H9 (cell line): ENCODE data around the gene NCAM2. TPM values are rescaled to one million over a fixed set of nuclear protein-coding genes. Genes with fewer than 3 reads are reported as not detected.

Experiments
- DNase-seq: peaks from one replicate; pipeline ENCODE4 v3.0.0-alpha.2; 2017
- H2AFZ ChIP-seq: one replicate; pipeline ENCODE4 v1.6.1; 2013; ENCODE audit warnings: mild to moderate bottlenecking, low read length, control low read depth, moderate library complexity
- H2AK5ac ChIP-seq: 2 replicates; pipeline ENCODE4 v1.6.1; 2013; ENCODE audit warnings: low read length, control low read depth, mixed read lengths; ENCODE audit not compliant: insufficient read length
- H2BK120ac ChIP-seq: one replicate; pipeline ENCODE4 v1.6.1; 2013; ENCODE audit warnings: low read depth, mild to moderate bottlenecking, low read length, control low read depth, inconsistent platforms; ENCODE audit not compliant: poor library complexity, severe bottlenecking
- H2BK12ac ChIP-seq: 2 replicates; pipeline ENCODE4 v1.6.1; 2013; ENCODE audit warnings: low read length, control low read depth, mixed read lengths, low read depth; ENCODE audit not compliant: insufficient read length
- H2BK15ac ChIP-seq: 2 replicates; pipeline ENCODE4 v1.6.1; 2013; ENCODE audit warnings: low read depth, low read length, control low read depth
- H2BK20ac ChIP-seq: one replicate; pipeline ENCODE4 v1.6.1; 2013; ENCODE audit warnings: low read depth, mild to moderate bottlenecking, low read length, control low read depth, inconsistent platforms; ENCODE audit not compliant: poor library complexity, severe bottlenecking
- H2BK5ac ChIP-seq: 2 replicates; pipeline ENCODE4 v1.6.1; 2013; ENCODE audit warnings: low read length, control low read depth, mixed read lengths; ENCODE audit not compliant: insufficient read length
- H3K14ac ChIP-seq: 2 replicates; pipeline ENCODE4 v1.6.1; 2013; ENCODE audit warnings: low read length, control low read depth; ENCODE audit not compliant: insufficient read depth
- H3K18ac ChIP-seq: 2 replicates; pipeline ENCODE4 v1.6.1; 2013; ENCODE audit warnings: low read depth, mild to moderate bottlenecking, mixed read lengths, low read length, control low read depth; ENCODE audit not compliant: insufficient read length
- H3K23ac ChIP-seq: 2 replicates; pipeline ENCODE4 v1.6.1; 2013; ENCODE audit warnings: low read length, control low read depth, mixed read lengths, low read depth; ENCODE audit not compliant: insufficient read length
- H3K23me2 ChIP-seq: 2 replicates; pipeline ENCODE4 v1.6.1; 2013; ENCODE audit warnings: low read depth, mild to moderate bottlenecking, mixed read lengths, low read length, control low read depth; ENCODE audit not compliant: insufficient read length, poor library complexity, severe bottlenecking
- H3K27ac ChIP-seq: 2 replicates; pipeline ENCODE4 v1.5.1; 2013; ENCODE audit warnings: low read length, control low read depth, mixed read lengths, low read depth; ENCODE audit not compliant: insufficient read length
- H3K27me3 ChIP-seq: 2 replicates; pipeline ENCODE4 v1.6.1; 2013; ENCODE audit warnings: low read length, control low read depth, inconsistent platforms; ENCODE audit not compliant: insufficient read depth
- H3K4ac ChIP-seq: 2 replicates; pipeline ENCODE4 v1.6.1; 2013; ENCODE audit warnings: low read depth, mild to moderate bottlenecking, control low read depth, inconsistent platforms, low read length, moderate library complexity
- H3K4me1 ChIP-seq: 2 replicates; pipeline ENCODE4 v1.6.1; 2013; ENCODE audit warnings: low read length, control low read depth, inconsistent platforms; ENCODE audit not compliant: insufficient read depth
- H3K4me2 ChIP-seq: 2 replicates; pipeline ENCODE4 v1.6.1; 2013; ENCODE audit warnings: low read length, control low read depth, mixed read lengths; ENCODE audit not compliant: insufficient read length, insufficient read depth
- H3K56ac ChIP-seq: 2 replicates; pipeline ENCODE4 v1.6.1; 2013; ENCODE audit warnings: low read depth, mild to moderate bottlenecking, mixed read lengths, low read length, control low read depth; ENCODE audit not compliant: insufficient read length
- H3K79me1 ChIP-seq: 2 replicates; pipeline ENCODE4 v1.6.1; 2013; ENCODE audit warnings: low read depth, mild to moderate bottlenecking, moderate library complexity, low read length, control low read depth, inconsistent platforms; ENCODE audit not compliant: insufficient read depth, poor library complexity, severe bottlenecking
- H3K79me2 ChIP-seq: 2 replicates; pipeline ENCODE4 v1.6.1; 2013; ENCODE audit warnings: low read length, control low read depth, inconsistent platforms; ENCODE audit not compliant: insufficient read depth
- H3K9ac ChIP-seq: 2 replicates; pipeline ENCODE4 v1.6.1; 2013; ENCODE audit warnings: low read length, control low read depth, mixed read lengths; ENCODE audit not compliant: insufficient read length; ENCODE audit errors: extremely low read depth
- H3K9me3 ChIP-seq: one replicate; pipeline ENCODE4 v1.6.1; 2013; ENCODE audit warnings: low read depth, low read length, inconsistent platforms; ENCODE audit not compliant: control insufficient read depth
- H3T11ph ChIP-seq: one replicate; pipeline ENCODE4 v1.6.1; 2013; ENCODE audit warnings: mild to moderate bottlenecking, low read length, control low read depth, inconsistent platforms
- H4K20me1 ChIP-seq: one replicate; pipeline ENCODE4 v1.6.1; 2013; ENCODE audit not compliant: control insufficient read depth, insufficient read length, insufficient read depth
- H4K5ac ChIP-seq: 2 replicates; pipeline ENCODE4 v1.6.1; 2013; ENCODE audit warnings: low read depth, mild to moderate bottlenecking, mixed read lengths, low read length, control low read depth; ENCODE audit not compliant: insufficient read length
- H4K8ac ChIP-seq: replicated peaks from 2 replicates; pipeline ENCODE4 v1.6.1; 2013; ENCODE audit warnings: low read length, control low read depth, mixed read lengths, low read depth; ENCODE audit not compliant: insufficient read length
- H4K91ac ChIP-seq: 2 replicates; pipeline ENCODE4 v1.6.1; 2013; ENCODE audit warnings: low read depth, mild to moderate bottlenecking, moderate library complexity, mixed read lengths, low read length, control low read depth; ENCODE audit not compliant: insufficient read length
- H3K27ac Mint-ChIP-seq, 3 experiments: 2 replicates in 2 of 3; 3 replicates in 1 of 3; pipeline ENCODE4 v1.8.0; 2020 to 2021; ENCODE audit warnings: mixed read lengths in 3 of 3, mild to moderate bottlenecking in 1 of 3, moderate library complexity in 1 of 3
- H3K27me3 Mint-ChIP-seq: 2 replicates; pipeline ENCODE4 v1.8.0; 2021; ENCODE audit warnings: low read depth, mild to moderate bottlenecking, moderate library complexity, mixed read lengths
- H3K36me3 Mint-ChIP-seq, 3 experiments: 2 replicates in 2 of 3; 3 replicates in 1 of 3; pipeline ENCODE4 v1.8.0; 2020 to 2021; ENCODE audit warnings: low read depth in 3 of 3, mixed read lengths in 3 of 3; ENCODE audit not compliant: insufficient read depth in 1 of 3
- H3K4me1 Mint-ChIP-seq, 2 experiments: 2 replicates each; pipeline ENCODE4 v1.8.0; 2020; ENCODE audit warnings: mixed read lengths in 2 of 2
- H3K4me3 Mint-ChIP-seq, 2 experiments: 2 replicates in 1 of 2; 3 replicates in 1 of 2; pipeline ENCODE4 v1.8.0; 2020 to 2021; ENCODE audit warnings: mild to moderate bottlenecking in 2 of 2, mixed read lengths in 2 of 2, moderate library complexity in 1 of 2
- H3K9me3 Mint-ChIP-seq, 2 experiments: 2 replicates in 1 of 2; 3 replicates in 1 of 2; pipeline ENCODE4 v1.8.0; 2020; ENCODE audit warnings: mild to moderate bottlenecking in 2 of 2, mixed read lengths in 2 of 2, moderate library complexity in 1 of 2
- WGBS: extraction: QIAGEN DNeasy Blood & Tissue Kit; methylation state at CpG from one replicate; pipeline ENCODE4 v1.1.7; 2013; ENCODE audit warnings: missing lambda C conversion rate, low lambda C conversion rate, mixed read lengths; ENCODE audit not compliant: insufficient read length; ENCODE audit errors: extremely low coverage; 5-methylcytosine and 5-hydroxymethylcytosine counted together
- total RNA-seq: library from RNA; stranded (reverse); gene quantifications from 2 replicates; pipeline ENCODE4 v1.2.1, GENCODE V29; 2021
- TF ChIP-seq, protein P1 (sequence below): fragments of 200-600 bp; sonication (generic); conservative IDR thresholded peaks from 3 replicates; pipeline ENCODE4 v1.8.0; 2021; ENCODE audit warnings: antibody characterized with exemption, mild to moderate bottlenecking

The NCAM2 gene
- total RNA-seq, 1 experiment from 2014 or later = 2.2 TPM

DNA sequence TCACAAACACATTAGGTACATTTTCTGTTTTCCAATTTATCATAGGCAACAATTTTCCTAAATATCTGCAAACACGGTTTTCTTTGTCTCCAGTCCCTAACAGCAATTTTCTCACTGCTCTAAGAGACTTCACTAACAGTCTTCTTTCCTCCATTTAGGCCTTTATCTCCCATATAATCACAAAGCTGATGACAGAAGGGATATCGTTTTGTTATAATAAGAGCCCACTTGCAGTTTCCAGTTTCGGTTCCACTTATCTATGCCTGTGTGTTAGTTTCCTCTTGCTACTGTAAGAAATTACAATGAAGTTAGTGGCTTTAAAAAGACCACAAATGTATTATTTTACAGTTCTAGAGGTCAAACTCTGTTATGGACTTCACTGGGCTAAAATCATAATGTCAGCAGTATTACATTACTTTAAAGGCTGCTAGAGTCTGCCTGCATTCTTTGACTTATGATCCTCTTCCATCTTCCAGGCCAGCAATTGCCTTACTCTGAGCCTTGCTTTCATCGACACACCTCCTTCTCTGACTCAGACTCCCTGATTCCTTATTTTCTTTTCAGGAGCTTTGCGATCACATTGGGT lies 549.3 kb downstream of the NCAM2 start:
- no peak overlapping the region for H2BK15ac ChIP-seq
- no peak overlapping the region for H3K18ac ChIP-seq
- no peak overlapping the region for H3K4me2 ChIP-seq
- no peak overlapping the region for H3T11ph ChIP-seq
- Mint-ChIP-seq H3K4me3 (no peak overlapping the region), H3K27me3 (no peaks in the 10 kb centered on the region), H3K36me3 (no peaks in the 10 kb centered on the region), H3K27ac (no peak overlapping the region), H3K4me1 (no peaks in the 10 kb centered on the region), H3K9me3 (no peaks in the 10 kb centered on the region)
- no CpG with 5 or more reads among the region's 5 CpGs for WGBS
- no peaks in the 10 kb centered on the region for H3K4me1 ChIP-seq
- no peak overlapping the region for H2BK12ac ChIP-seq
- no peaks in the 10 kb centered on the region for H3K9me3 ChIP-seq
- H2BK20ac ChIP-seq = no peak overlapping the region
- H3K23me2 ChIP-seq = no peaks in the 10 kb centered on the region
- no peaks in the 10 kb centered on the region for H3K79me2 ChIP-seq
- H3K79me1 ChIP-seq = no peaks in the 10 kb centered on the region
- H2AK5ac ChIP-seq = no peak overlapping the region
- TF ChIP-seq, protein P1, sequence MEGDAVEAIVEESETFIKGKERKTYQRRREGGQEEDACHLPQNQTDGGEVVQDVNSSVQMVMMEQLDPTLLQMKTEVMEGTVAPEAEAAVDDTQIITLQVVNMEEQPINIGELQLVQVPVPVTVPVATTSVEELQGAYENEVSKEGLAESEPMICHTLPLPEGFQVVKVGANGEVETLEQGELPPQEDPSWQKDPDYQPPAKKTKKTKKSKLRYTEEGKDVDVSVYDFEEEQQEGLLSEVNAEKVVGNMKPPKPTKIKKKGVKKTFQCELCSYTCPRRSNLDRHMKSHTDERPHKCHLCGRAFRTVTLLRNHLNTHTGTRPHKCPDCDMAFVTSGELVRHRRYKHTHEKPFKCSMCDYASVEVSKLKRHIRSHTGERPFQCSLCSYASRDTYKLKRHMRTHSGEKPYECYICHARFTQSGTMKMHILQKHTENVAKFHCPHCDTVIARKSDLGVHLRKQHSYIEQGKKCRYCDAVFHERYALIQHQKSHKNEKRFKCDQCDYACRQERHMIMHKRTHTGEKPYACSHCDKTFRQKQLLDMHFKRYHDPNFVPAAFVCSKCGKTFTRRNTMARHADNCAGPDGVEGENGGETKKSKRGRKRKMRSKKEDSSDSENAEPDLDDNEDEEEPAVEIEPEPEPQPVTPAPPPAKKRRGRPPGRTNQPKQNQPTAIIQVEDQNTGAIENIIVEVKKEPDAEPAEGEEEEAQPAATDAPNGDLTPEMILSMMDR = no peak
- H4K5ac ChIP-seq = no peak overlapping the region
- DNase-seq = no peak
- no peak overlapping the region for H3K14ac ChIP-seq
- no peaks in the 10 kb centered on the region for H3K27me3 ChIP-seq
- H4K20me1 ChIP-seq = no peaks in the 10 kb centered on the region
- no peak overlapping the region for H3K23ac ChIP-seq
- no peak overlapping the region for H4K91ac ChIP-seq
- no peak overlapping the region for H2AFZ ChIP-seq
- H2BK120ac ChIP-seq = no peak overlapping the region
- H3K27ac ChIP-seq = no peak overlapping the region
- H3K9ac ChIP-seq = no peak overlapping the region
- H2BK5ac ChIP-seq = no peak overlapping the region
- H4K8ac ChIP-seq = no peak overlapping the region
- no peak overlapping the region for H3K4ac ChIP-seq
- no peak overlapping the region for H3K56ac ChIP-seq
